B cell (primary cell): Measurements from ENCODE around the gene APBA3.

Experiments used
- EZH2 ChIP-seq: IDR thresholded peaks from 2 replicates; pipeline ENCODE4 v1.6.1; 2012; ENCODE audit warnings: borderline replicate concordance, low read depth, mild to moderate bottlenecking, moderate library complexity, low read length; ENCODE audit not compliant: insufficient read depth, poor library complexity, severe bottlenecking
- TF ChIP-seq, protein P1 (sequence below): fragments of 200-600 bp; IDR thresholded peaks from one replicate; pipeline ENCODE4 v1.8.0; 2022; ENCODE audit warnings: antibody characterized with exemption, mild to moderate bottlenecking

DNA sequence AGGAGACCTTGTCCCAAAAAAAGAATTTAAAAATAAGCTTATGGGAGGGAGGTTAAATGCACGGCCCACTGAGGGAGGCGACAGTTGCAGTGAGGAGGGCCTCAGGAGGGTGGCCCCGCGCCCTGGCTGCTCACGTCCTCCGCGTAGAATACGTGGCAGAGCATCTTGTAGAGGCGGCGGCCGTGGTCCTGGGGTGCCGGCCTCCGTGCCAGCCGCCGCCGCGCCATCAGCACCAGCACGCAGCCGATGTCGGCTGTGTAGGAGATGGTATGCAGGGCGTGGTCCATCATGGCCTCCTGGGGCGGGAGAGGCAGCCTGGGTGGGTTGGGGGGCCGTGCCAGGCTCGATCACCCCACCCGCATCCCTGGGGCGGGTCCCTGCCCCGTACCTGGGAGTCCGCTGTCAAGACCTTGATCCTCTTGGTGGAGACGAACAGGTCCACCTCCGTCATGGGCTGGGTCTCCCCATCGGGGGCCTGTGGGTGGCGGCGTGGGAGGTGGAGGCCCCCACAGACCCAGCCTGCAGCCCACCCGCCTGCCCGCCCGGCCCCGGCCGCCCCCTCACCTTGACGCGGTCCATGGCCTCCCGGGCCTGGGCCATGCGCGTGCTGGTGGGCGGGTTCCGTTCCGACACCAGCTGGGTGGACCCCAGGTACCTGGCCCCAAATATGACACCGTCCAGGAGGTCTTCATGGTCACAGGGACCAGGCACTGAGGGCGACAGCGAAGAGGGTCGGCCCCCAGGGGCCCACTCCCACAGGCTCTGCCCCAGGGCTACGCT lies 7.7 kb downstream of the APBA3 start:
- TF ChIP-seq, protein P1, sequence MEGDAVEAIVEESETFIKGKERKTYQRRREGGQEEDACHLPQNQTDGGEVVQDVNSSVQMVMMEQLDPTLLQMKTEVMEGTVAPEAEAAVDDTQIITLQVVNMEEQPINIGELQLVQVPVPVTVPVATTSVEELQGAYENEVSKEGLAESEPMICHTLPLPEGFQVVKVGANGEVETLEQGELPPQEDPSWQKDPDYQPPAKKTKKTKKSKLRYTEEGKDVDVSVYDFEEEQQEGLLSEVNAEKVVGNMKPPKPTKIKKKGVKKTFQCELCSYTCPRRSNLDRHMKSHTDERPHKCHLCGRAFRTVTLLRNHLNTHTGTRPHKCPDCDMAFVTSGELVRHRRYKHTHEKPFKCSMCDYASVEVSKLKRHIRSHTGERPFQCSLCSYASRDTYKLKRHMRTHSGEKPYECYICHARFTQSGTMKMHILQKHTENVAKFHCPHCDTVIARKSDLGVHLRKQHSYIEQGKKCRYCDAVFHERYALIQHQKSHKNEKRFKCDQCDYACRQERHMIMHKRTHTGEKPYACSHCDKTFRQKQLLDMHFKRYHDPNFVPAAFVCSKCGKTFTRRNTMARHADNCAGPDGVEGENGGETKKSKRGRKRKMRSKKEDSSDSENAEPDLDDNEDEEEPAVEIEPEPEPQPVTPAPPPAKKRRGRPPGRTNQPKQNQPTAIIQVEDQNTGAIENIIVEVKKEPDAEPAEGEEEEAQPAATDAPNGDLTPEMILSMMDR = no peak
- no peak for TF ChIP-seq EZH2
